Measurements from ENCODE around the gene ICAM3.

DNA sequence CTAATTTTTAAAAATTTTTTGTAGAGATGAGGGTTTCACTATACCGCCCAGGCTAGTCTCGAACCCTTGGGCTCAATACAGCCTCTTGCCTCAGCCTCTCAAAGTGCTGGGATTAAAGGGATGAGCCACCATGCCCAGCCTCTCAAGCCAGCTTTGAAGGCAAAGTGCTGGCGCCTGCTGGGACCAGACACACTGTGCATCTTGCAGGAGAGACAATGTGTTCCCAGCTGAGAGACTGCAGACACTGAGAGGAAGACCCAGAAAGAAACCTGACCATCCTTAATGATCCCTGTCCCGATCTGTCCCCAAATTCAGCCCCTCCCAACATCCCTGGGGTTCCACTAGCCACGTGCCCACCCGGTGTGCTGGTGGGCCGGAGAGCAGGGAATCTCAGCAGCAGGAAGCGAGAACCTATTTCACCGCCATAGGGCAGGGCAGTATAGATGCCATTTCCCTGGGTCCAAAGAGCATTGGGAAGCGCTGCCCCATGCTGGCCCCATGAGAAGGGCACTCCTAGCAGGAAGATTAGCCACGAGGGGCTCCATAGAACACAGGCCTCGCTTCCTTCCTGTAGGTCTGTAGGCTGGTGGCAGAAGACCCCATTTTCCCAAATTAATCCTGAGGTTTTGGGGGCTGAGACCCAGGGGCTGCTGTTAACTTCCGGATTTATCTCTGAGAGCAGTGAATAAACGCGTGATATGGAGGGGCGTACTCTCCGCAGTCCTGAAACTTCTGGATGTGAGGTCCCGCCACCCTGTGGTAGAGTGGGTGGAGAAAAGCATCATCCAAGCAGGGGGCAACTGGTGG, 7.1 kb downstream of the ICAM3 start:
- TF ChIP-seq, protein P1, sequence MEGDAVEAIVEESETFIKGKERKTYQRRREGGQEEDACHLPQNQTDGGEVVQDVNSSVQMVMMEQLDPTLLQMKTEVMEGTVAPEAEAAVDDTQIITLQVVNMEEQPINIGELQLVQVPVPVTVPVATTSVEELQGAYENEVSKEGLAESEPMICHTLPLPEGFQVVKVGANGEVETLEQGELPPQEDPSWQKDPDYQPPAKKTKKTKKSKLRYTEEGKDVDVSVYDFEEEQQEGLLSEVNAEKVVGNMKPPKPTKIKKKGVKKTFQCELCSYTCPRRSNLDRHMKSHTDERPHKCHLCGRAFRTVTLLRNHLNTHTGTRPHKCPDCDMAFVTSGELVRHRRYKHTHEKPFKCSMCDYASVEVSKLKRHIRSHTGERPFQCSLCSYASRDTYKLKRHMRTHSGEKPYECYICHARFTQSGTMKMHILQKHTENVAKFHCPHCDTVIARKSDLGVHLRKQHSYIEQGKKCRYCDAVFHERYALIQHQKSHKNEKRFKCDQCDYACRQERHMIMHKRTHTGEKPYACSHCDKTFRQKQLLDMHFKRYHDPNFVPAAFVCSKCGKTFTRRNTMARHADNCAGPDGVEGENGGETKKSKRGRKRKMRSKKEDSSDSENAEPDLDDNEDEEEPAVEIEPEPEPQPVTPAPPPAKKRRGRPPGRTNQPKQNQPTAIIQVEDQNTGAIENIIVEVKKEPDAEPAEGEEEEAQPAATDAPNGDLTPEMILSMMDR (conservative IDR thresholded peaks at IDR 0.05 in 1 of 2, IDR thresholded peaks at IDR 0.05 in 1 of 2; ENCODE audit: extremely low read depth in 1 of 2, insufficient read depth in 1 of 2, low read depth in 1 of 2, low read length in 2 of 2) = peak in 1 of 2 donors; percentile 3
- TF ChIP-seq EZH2 (IDR thresholded peaks at IDR 0.05; ENCODE audit: borderline replicate concordance, low read length) = no peak

Data from mammary epithelial cell (primary cell).